HuH-7.5 (cell line): ENCODE data around the gene ANKRD13D.

ENCODE experiments used
- DNase-seq: peaks from one replicate; pipeline ENCODE4 v3.0.0; 2011; ENCODE audit warnings: low spot score

The ANKRD13D gene

DNA sequence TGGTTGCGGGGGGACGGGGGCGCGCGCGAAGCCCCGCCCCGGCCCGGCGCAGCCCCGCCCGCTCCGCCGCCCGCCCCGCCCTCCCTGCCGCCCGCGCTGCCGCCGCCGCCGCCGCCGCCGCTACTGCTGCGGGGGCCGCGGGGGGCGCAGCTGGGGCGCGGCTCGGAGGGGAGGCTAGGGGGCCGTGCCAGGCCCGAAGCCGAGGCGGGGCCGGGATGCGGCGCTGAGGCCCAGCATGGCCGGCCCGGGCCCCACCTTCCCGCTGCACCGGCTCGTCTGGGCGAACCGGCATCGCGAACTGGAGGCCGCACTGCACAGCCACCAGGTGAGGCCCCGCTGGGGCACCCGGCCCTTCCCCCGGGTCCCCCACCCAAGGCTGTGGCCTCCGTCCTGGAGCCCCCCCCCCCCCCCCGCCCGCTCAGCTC, at the start of gene ANKRD13D:
Gene ANKRD13D (plus strand): TSS at position 78 of the 425 bp plus-strand sequence. CDS start 158 bp downstream, at position 236.
- no peak for DNase-seq

DNA sequence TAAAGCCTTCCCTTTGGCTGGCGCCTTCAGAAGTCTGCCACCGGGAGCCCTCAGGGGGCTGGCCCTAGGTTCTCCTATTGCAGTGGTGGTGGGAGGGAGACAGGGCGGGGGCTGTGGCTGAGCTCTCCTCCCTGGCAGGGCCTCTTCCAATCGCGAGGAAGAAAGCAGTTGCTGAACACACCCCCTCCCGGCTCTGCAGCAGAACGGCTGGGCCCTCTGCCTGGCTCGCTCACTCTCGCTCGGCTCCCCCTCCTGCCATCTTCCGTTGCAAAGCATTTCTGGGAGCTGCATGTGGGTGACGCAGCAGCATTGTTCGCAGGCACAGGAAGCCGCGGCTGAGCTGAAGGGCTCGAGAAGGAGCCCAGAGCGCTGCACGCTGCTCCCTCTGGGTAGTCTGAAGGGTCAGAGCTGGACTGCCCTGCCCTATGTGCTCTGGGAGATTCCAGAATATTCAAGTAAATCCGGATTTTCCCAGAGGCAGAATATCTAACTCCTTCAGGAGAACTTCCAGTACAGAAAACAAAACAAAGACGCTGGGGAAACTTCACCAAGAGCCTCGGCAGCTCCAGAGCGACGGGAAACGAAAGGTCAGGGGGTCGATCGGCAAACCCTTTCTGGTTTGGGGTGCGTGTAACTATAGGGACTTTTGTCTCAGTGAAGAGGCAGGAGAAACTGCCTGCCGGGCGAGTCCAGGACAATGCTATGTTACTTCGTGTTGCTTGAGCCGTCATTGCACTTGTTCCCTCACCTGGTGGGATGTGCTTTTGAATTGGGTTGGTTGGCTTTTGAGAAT, 49.1 kb upstream of the ANKRD13D start:
- DNase-seq: peak; percentile 100

DNA sequence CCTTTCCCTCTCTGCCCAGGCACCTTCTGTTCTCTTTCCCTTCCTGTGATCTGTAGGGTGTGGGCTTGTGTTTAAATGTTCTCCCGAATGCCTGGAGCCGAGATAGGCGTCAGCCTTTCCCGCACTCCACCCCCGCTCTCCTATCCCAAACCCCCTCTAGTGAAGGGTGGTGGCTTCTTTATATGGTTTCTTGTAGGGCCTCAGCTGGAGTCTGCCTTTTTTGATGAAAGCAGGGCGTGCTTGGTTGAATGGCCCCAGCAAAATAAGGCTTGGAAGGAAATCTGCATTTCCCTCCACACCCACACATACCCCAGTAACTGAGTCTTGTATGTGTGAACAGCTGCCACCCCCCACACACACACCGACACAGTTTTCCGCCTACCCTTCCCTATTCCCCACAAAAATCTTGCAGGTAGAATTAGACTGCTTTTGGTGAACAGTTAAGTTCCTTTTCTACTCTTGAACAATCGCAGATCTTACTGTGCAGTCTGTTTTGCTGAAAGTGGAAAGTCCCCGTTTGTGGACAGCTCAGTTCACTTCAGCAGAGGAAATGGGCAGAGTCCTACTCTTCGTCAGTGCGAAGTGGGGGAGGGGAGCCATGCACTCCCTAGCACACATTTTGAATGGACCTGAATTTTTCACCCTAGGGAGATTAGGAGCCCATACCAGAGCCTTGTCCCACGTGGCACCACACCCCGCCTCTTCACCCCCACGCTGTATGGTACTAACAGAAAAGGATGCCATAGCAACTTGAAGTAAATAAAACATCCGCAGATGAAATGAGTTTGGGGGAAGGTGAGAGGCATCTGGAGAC, 48.3 kb upstream of the ANKRD13D start:
- DNase-seq: peak; percentile 81

DNA sequence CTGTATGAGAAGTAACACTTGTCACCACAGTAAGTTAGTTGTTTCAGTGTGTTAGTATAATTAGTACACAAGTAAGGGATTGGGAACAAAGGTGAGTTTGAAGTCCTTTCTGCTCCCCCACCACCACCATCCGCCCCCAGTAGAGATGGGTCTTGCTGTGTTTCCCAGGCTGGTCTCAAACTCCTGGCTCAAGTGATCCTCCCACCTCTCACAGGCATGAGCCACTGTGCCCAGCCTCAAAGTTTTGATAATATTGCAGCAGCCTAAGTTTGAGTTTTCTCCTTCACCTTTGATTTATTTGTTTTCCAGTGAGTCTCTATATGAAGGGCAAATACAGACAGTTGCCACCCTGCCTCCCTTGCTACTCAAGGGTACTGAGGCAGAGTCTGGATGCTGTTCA, 46.6 kb upstream of the ANKRD13D start:
- no peak for DNase-seq

DNA sequence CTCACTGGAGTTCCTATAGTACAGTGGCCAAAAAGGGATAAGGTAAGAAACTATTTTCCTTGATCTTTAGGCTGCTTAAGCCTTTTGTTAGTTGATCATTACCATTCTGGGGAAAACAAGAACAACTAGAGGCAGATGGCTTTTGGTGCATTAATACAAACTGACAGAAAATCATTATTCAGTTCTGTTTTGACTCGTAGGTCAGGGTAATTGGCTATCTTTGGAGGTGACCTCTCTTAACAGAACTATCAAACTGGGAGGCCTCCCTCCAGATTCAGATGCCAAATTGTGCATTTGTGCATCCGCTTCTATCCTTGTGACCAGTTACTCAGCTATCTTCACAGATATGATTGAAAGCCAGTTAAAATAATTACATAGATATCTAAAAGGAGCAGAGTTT, 46.1 kb upstream of the ANKRD13D start:
- DNase-seq: no peak

DNA sequence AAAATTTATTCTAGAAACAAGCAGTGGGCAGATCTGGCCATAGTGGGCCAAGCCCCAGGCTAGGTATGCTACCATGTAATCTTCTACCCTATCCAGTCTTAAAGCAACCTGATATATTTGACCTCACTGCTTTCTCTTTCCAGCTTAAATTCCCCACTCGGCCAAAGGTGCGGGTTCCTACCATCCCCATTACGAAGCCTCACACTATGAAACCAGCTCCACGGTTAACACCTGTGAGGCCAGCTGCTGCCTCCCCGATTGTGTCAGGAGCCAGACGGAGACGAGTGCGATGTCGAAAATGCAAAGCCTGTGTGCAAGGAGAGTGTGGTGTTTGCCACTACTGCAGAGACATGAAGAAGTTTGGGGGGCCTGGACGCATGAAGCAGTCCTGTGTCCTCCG, 44.1 kb upstream of the ANKRD13D start:
- DNase-seq: no peak

DNA sequence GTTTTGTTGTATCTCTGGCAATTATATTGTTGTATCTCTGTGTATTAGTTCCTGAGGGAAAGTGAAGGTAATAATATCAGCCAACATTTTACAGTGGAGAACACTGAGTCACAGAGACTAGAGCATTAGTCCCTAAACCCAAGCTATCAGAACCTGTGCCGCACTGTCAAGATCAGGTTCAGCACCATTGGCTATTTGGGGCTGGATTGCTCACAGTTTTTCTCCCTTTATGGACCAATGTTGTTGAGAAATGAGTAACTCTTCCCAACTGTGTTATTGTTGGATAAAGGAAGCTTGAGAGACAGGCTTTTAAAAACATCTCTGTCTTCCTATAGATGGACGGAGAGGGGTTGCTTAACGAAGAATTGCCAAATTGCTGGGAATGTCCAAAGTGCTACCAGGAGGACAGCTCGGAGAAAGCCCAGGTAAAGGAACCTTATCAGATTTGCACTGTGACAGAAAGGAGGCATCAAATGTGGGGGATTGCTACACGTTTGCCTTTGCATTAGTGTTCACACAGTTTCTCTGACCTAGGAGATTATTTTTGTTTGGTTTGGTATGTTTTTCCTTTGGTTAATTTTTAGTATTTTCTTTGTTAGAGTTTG, 41.1 kb upstream of the ANKRD13D start:
- DNase-seq: no peak

DNA sequence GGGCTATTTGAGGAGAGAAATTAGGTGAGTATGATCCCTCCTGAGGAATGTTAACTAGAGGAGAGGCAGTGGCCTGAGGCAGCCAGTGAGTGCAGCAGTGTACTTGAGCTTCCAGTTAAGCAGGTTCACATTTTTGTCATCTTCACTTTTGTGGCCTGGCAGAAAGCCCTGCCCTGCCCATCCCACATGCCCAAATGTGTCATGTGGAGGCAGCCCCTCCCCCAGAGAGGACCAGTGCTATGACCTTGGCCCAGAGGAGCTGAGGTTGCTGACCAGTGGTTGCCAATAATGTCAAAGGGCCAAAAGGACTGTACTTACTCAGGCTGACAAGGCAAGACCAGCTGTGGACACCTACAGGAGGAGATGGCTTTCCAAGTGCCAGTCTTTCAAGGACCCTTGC, 40.5 kb upstream of the ANKRD13D start:
- DNase-seq: peak; percentile 71

DNA sequence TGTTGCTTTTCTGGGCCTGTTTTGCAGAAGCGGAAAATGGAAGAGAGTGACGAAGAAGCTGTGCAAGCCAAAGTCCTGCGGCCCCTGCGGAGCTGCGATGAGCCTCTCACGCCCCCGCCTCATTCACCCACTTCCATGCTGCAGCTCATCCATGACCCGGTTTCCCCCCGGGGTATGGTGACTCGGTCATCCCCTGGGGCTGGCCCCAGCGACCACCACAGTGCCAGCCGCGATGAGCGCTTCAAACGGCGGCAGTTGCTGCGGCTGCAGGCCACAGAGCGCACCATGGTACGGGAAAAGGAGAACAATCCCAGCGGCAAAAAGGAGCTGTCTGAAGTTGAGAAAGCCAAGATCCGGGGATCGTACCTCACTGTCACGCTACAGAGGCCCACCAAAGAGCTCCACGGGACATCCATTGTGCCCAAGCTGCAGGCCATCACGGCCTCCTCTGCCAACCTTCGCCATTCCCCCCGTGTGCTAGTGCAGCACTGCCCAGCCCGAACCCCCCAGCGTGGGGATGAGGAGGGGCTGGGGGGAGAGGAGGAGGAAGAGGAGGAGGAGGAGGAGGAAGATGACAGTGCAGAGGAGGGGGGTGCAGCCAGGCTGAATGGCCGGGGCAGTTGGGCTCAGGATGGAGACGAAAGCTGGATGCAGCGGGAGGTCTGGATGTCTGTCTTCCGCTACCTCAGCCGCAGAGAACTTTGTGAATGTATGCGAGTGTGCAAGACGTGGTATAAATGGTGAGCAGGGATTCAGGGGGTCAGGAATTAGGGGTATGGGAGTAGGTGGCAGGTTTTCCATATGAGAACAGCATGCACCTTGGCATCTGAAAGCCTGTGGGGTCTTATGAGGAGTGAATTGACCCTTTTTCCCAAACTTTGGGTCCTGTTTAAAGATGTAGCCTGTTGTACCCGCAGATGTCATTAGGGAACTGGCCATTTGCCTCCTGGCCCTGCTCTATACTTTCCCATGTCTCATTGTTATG, 38.8 kb upstream of the ANKRD13D start:
- DNase-seq: no peak

DNA sequence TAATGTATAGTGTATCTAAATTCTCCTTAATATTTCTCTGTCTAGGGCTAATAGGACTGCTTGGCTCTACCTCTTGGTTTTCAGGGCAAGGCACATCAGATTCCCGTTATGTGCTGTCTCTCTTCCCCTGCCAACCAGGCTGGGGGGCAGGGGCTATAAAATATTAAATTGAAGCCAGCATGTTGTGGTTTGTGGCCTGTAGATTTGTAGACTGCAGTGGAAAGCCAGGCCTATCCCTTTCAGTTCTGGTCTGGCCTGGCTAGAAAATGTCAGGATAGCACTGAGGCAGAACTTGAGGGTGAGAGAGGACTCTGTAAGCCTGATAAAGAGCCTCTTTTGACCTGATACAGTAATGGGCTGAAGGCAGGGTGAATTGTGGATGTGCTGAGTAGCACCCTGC, 37.3 kb upstream of the ANKRD13D start:
- DNase-seq: no peak

DNA sequence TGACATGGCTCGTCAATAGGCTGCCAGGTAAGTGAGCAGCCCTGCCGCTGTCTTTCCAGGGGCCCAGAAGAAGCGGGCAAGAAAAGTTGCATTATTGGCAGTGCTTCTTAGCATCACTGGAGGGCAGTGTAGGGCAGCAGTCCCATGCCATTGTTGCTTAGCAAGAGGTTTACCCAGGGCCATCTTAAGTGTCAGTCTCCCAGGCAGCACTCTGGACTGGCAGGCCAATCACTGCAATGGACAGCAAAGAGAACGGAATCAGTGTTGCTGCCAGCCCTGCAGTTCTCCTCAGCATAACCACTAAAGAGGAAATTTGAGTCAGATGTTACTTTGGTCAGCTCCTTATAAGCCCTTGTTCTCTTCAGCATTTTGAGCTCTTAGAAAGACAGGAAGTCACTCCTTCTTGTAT, 36.3 kb upstream of the ANKRD13D start:
- DNase-seq: peak; percentile 73

DNA sequence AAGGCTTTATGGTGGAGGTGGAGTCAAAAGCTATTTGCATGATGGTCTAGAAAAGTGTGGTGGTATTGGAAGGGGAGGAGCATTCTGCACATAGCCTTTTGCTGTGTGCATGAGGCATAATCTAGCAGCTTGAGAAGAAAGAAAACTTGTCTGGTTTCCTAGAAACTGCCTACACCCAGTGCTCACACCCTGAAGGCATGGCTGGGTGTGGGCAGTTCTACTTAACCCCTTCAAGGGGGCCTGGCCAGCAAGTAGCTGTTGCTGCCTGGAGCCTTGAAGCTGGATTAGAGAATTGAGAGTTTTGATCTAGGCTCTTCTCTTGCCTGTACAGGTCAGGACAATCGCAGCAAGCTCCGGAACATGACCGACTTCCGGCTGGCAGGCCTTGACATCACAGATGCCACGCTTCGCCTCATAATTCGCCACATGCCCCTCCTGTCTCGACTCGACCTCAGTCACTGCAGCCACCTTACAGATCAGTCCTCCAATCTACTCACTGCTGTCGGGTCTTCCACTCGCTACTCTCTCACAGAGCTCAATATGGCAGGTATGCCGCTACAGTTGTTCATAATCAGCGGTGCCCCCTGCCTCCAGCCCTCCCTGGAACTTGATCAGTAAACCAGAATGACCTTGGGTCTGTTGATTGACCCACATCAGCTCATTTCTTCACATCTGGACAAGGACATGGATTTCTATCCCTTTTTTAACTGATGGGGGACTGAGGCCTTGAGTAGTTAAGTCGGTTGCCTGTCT, 35.1 kb upstream of the ANKRD13D start:
- no peak for DNase-seq

DNA sequence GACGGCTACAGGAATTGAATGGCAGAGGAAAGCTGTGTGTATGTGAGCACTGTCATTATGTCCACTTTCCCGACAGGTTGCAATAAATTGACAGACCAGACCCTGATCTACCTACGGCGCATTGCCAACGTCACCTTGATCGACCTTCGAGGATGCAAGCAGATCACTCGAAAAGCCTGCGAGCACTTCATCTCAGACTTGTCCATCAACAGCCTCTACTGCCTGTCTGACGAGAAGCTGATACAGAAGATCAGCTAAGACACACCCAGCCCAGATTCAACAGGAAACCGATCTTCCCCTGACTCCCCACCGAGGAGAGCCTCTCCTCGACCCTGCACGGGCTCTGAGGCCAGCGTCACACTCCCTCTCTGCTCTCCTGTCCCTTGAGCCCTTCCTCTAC, 34.3 kb upstream of the ANKRD13D start:
- no peak for DNase-seq

DNA sequence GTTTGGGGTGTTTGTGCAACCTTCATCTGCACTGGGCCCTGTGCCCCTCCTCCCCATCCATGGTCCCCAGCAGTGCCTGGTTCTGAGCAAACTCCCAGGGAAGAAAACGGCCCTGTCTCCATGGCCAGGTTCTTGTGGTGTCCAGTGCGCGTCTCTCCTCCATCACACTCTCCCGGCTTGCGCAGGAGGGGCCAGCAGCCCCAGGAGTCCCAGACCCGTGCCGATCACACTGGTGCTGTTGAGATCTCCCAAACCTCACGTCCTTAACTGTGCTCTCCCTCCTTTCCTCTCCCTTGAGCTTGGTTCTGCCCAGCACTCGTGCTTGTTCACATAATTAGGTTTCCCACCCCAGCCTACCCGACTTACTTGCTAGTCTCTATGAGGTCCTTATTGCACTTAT, 33.8 kb upstream of the ANKRD13D start:
- no peak for DNase-seq

DNA sequence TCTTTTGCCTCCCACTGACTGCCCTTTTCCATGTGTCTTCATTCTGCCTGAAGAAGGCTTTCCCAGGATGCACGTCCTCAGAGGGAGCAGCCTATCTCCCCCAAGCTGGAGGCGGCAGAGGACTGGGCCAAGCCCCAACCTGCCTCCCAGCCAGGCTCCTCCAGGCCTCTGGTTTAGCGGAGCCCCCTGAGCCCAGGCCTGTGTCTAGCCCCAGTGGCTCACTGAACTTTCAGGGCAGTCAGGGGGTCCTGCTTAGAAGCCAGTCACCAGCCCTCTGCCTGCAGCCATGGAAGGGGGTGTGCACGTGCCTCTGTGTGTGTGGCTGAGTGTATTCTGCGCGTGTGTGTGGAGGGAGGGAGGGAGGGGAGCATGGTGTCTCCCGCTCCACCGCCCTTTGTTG, 33.2 kb upstream of the ANKRD13D start:
- DNase-seq: no peak

DNA sequence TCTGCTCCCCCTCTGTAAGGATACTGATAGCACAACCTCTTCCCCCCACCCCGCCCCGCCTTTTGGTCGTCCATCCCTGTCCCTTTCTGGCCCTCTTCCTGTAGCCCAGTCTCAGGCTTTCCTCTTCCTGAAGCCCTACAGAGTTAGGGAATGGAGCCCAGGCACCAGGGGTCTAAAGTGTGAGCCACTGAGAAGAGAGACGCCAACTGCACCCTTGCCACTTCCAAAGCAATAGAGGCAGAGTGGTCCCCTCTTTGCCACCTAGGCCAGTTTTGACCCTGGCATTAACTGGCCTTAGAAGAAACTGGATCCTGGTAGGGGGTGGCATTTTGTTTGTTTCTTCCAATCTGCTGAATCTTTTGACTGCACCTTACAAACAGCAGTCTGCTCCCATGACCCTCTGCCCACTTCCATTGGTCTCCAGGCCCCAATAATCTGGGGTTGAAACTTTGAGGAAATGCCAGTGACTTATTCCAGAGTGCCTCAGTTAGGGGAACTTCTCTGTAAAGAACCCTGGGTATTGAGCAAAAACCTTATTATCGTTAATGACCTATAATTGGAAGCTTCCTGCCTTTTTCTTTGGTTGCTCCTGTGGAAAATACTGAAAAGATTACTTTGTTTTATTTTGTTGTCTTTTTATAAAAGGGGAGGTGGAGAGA, 32.5 kb upstream of the ANKRD13D start:
- DNase-seq: no peak

DNA sequence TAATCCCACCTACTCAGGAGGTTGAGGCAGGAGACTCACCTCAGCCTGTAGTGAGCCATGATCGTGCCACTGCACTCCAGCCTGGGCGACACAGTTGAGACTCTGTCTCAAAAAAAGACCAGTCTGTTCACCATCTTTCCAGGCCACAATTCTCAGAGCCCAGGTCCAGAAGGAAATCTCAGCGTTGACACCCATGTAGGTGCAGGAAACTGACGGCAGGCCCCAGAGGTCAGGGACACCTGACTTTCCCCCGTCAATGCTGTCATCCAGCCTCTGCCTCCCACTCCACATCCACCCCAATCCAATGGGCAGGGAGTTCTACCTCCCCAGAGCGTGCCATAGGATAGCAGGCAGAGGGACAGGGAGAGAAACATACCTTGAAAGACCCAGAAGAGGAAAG, 28.7 kb upstream of the ANKRD13D start:
- DNase-seq: peak; percentile 79

DNA sequence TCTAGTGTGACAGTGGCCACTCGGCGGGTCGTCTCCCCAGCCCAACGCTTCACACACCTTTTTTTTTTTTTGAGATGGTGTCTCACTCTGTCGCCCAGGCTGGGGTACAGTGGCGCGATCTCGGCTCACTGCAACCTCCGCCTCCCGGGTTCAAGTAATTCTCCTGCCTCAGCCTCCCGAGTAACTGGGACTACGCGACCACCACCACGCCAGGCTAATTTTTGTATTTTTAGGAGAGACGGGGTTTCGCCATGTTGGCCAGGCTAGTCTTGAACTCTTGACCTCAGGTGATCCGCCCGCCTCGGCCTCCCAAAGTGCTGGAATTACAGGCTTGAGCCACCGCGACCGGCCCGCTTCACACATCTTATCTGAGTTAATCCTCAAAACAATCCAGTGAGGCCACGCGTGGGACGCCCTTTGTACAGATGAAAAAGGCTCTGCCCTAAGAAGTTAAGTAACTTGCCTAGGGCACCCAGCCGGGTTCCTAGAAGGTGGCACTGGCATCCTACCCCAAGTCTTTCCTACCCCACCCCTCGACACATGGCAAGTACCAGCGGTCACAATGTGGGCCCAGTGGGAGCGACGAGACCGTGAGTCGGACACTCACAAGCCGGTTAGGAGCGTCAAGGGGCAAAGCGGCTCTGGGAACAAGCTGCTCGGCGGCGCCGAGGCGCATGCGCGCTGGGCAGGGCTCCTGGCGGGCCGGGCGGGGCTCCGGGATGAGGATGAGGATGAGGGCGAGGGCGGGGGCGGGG, 28.0 kb upstream of the ANKRD13D start:
- peak; percentile 100 for DNase-seq

DNA sequence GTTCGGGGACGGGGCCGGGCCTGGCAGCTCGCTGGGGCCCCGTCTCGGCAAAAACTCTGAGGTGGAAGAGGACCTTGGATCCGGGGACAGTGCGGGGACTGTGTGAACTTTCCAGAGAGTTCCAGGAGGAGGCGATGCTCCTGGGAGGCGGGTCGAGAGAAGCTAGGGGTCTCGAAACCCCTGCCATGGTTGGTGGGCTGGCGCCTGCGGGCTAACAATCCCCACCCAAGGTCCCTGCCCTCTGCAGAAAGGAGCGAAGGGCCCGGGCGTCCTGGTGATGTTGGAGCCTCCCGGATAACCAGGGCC, 27.5 kb upstream of the ANKRD13D start:
- DNase-seq: no peak
